Sigmoid colon (tissue), 4 donors: ENCODE results near the gene IFNAR1.

Source experiments
- CTCF ChIP-seq, 4 experiments: fragments of 450-650 bp in 3 of 4; fragments of 200-600 bp in 1 of 4; IDR thresholded peaks; one replicate each; pipeline ENCODE4 v1.5.1; 2016 to 2019; ENCODE audit warnings: antibody characterized with exemption in 4 of 4, mild to moderate bottlenecking in 3 of 4, moderate library complexity in 2 of 4
- EP300 ChIP-seq, 4 donors: sonication (generic); formaldehyde crosslinking; IDR thresholded peaks; one replicate each; pipeline ENCODE4 v1.6.1; 2017; ENCODE audit warnings: antibody characterized with exemption in 4 of 4
- POLR2A ChIP-seq, 2 donors: fragments of 450-650 bp; IDR thresholded peaks; one replicate each; pipeline ENCODE4 v1.6.1; 2016; ENCODE audit warnings: antibody characterized with exemption in 2 of 2, mild to moderate bottlenecking in 2 of 2, moderate library complexity in 2 of 2

GRCh38 chr21:33380483-33380998 is 55.8 kb downstream of the IFNAR1 start:
- TF ChIP-seq EP300 (IDR thresholded peaks at IDR 0.05) (no peak), POLR2A (IDR thresholded peaks at IDR 0.05) (peak in 1 of 2 donors; percentile 18), CTCF (IDR thresholded peaks at IDR 0.05) (no peak)
